Uterus (tissue), 2 donors: Measurements from ENCODE around the gene SPPL2C.

Experiments
- CTCF ChIP-seq, 4 experiments: fragments of 200-600 bp in 2 of 4; fragments of 450-650 bp in 2 of 4; sonication (generic) in 2 of 4; IDR thresholded peaks; one replicate each; pipeline ENCODE4 v1.5.1; 2016 to 2019; ENCODE audit warnings: antibody characterized with exemption in 4 of 4, mild to moderate bottlenecking in 2 of 4, moderate library complexity in 1 of 4
- POLR2A ChIP-seq, 2 donors: fragments of 450-650 bp; IDR thresholded peaks; one replicate each; pipeline ENCODE4 v1.6.1; 2016; ENCODE audit warnings: antibody characterized with exemption in 2 of 2, mild to moderate bottlenecking in 1 of 2, moderate library complexity in 1 of 2

- TF ChIP-seq CTCF (IDR thresholded peaks at IDR 0.05) (no peak), POLR2A (IDR thresholded peaks at IDR 0.05) (no peak)
These were observed 4.3 kb downstream of the SPPL2C start for GRCh38 chr17:45848868-45849535.
